Left lung (tissue), 10 donors: ENCODE measurements around the gene WIZ. TPM values are rescaled to one million over a fixed set of nuclear protein-coding genes. Genes with fewer than 3 reads are reported as not detected.
"Not testable (repeated sequence)": the region's sequence is repeated elsewhere in the genome, so short reads cannot be mapped to it uniquely, and the experiment has no call there.

Source experiments
- ATAC-seq: fragments of 200-7000 bp; cut with Tn5 transposase; one replicate; pipeline ENCODE4 v1.9.1; 2020; ENCODE audit warnings: moderate library complexity
- DNase-seq, 4 donors: peaks; one replicate each; pipeline ENCODE4 v3.0.0-alpha.2; 2013 to 2020
- H3K27ac ChIP-seq, 2 donors: fragments of 200-600 bp; sonication (generic) in 1 of 2; one replicate each; pipeline versions ENCODE4 v1.5.0 to v1.8.0; 2020 to 2021
- H3K27me3 ChIP-seq, 2 donors: fragments of 200-600 bp; sonication (generic) in 1 of 2; one replicate each; pipeline versions ENCODE4 v1.5.0 to v1.8.0; 2020 to 2021
- H3K36me3 ChIP-seq, 2 donors: fragments of 200-600 bp; sonication (generic) in 1 of 2; one replicate each; pipeline versions ENCODE4 v1.5.0 to v1.8.0; 2020 to 2021
- H3K4me1 ChIP-seq, 2 donors: fragments of 200-600 bp; one replicate each; pipeline ENCODE4 v1.8.0; 2021
- H3K4me3 ChIP-seq, 2 donors: fragments of 200-600 bp; sonication (generic) in 1 of 2; one replicate each; pipeline versions ENCODE4 v1.5.0 to v1.8.0; 2020 to 2021; ENCODE audit warnings: mild to moderate bottlenecking in 1 of 2
- H3K9me3 ChIP-seq, 2 donors: fragments of 200-600 bp; sonication (generic) in 1 of 2; one replicate each; pipeline versions ENCODE4 v1.5.0 to v1.8.0; 2020 to 2021
- intact Hi-C, 2 donors: fragments of 100-400 bp; cut with DNase I; formaldehyde crosslinking; loops; one replicate each; pipeline versions ENCODE4 v1.11.2 to v1.14.2; 2022
- polyA plus RNA-seq, 6 donors: library from polyadenylated mRNA; unstranded; fragments of 120-200 nt; gene quantifications; one replicate each; pipeline ENCODE4 v1.2.1, GENCODE V29; 2013; ENCODE audit not compliant: insufficient read length in 6 of 6
- total RNA-seq, 2 donors: library from RNA; stranded (reverse); fragmentation: NEBNext Ultra II Directional; extraction: Animal tissue kit (Norgen Biotek cat#: 25700); gene quantifications; one replicate each; pipeline ENCODE4 v1.2.1, GENCODE V29; 2021
- TF ChIP-seq, protein P1 (sequence below), 2 donors: fragments of 200-600 bp; sonication (generic) in 1 of 2; IDR thresholded peaks; one replicate each; pipeline versions ENCODE4 v1.5.0 to v1.8.0; 2021; ENCODE audit warnings: antibody characterized with exemption in 2 of 2
- donor health status: DM: no; HTN: yes; CAD: no.
- donor health status: DM: no; HTN: no; CAD: no.

Gene WIZ
- total and polyA plus RNA-seq, 8 donors = 21.5 to 36.4 (median 29.7) TPM

DNA sequence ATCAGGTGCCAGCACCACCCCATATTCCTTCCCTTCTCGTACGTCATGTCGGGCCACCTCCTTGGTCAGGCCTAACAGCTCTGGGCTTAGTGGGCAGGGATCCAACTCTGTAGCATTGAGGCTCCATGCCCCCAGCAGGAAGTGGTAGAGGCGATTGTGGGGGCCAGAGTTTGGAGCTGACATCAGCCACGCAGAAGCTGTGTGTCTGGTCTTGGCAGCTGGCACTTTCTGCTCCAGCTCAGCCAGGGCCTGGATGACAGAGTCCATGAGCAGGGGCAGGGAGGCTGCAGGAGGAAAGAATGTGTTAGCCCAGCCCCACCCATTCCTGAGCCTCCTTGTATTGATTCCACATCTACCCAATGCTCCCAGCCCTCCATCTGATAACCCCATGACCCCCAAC lies 26.6 kb upstream of the WIZ start:
- Histone ChIP-seq H3K27me3 (peaks cover 0 to 10% of the 10 kb centered on the region in 2 donors), H3K9me3 (no peaks in the 10 kb centered on the region), H3K4me3 (no peak overlapping the region), H3K27ac (no peak overlapping the region), H3K4me1 (no peaks in the 10 kb centered on the region), H3K36me3 (no peaks in the 10 kb centered on the region)
- DNase-seq = no peak
- no peak for ATAC-seq
- TF ChIP-seq, protein P1, sequence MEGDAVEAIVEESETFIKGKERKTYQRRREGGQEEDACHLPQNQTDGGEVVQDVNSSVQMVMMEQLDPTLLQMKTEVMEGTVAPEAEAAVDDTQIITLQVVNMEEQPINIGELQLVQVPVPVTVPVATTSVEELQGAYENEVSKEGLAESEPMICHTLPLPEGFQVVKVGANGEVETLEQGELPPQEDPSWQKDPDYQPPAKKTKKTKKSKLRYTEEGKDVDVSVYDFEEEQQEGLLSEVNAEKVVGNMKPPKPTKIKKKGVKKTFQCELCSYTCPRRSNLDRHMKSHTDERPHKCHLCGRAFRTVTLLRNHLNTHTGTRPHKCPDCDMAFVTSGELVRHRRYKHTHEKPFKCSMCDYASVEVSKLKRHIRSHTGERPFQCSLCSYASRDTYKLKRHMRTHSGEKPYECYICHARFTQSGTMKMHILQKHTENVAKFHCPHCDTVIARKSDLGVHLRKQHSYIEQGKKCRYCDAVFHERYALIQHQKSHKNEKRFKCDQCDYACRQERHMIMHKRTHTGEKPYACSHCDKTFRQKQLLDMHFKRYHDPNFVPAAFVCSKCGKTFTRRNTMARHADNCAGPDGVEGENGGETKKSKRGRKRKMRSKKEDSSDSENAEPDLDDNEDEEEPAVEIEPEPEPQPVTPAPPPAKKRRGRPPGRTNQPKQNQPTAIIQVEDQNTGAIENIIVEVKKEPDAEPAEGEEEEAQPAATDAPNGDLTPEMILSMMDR (IDR thresholded peaks at IDR 0.05) = no peak
- intact Hi-C loops = no loop called here

DNA sequence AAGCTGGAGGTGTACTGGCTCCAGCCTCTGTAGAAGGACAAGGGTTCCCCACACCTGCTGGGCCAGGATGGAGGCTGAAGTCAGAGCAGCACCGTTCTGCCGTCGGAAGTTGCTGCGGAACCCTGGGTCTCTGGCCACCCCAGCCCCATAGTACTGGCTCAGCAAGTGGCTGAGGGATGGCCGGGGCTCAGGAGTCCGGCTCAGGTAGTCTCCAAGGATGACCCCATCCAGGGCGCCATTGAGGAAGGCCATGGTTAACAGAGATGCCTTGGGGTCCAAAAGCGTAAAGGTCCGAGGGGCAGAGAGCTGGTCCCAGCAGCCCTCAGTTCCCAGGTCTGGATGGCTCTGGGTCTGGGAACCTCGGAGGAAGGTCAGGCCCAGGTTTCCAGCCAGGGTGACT lies 25.9 kb upstream of the WIZ start:
- DNase-seq (no peak), ATAC-seq (no peak)
- TF ChIP-seq, protein P1 (IDR thresholded peaks at IDR 0.05) = no peak
- no peaks in the 10 kb centered on the region for H3K36me3 ChIP-seq
- H3K4me1 ChIP-seq = no peaks in the 10 kb centered on the region
- H3K27ac ChIP-seq = no peak overlapping the region
- peaks cover 0 to 17% of the 10 kb centered on the region in 2 donors for H3K27me3 ChIP-seq
- H3K4me3 ChIP-seq = no peak overlapping the region
- intact Hi-C loops = no loop called here
- no peaks in the 10 kb centered on the region for H3K9me3 ChIP-seq

DNA sequence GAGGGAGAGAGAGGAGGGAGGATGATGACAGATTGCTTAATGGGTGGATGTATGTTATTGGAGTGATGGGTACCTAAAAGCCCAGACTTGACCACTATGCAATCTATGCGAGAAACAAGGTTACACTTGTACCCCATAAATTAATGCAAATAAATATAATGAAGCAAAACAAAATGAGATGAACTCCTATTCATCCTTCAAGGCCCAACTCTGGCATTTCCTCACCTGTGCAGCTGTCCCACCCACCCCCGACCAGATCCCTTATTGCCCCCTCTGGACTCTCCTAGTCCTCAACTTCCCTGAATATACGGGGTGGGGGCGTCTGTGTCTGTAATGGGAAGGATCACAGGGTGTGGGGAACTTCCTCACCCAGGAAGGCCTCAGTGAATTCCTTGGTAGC lies 25.4 kb upstream of the WIZ start:
- peaks cover 0 to 21% of the 10 kb centered on the region in 2 donors for H3K27me3 ChIP-seq
- no peaks in the 10 kb centered on the region for H3K4me1 ChIP-seq
- no peak for DNase-seq
- no peak overlapping the region for H3K27ac ChIP-seq
- H3K4me3 ChIP-seq = no peak overlapping the region
- TF ChIP-seq, protein P1 (IDR thresholded peaks at IDR 0.05) = no peak
- no peaks in the 10 kb centered on the region for H3K36me3 ChIP-seq
- ATAC-seq = no peak
- H3K9me3 ChIP-seq = no peaks in the 10 kb centered on the region
- intact Hi-C loops = no loop called here

DNA sequence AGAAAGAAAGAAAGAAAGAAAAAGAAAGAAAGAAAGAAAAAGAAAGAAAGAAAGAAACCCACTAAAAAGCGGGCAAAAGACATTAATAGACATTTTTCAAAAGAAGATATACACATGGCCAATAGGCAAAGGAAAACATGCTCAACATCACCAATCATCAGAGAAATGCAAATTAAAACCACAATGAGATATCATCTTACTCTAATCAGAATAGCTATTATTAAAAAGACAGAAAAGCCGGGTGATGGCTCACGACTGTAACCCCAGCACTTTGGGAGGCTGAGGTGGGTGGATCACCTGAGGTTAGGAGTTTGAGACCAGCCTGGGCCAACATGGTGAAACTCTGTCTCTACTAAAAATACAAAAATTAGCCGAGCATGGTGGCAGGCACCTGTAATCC lies 24.1 kb upstream of the WIZ start:
- H3K4me3 ChIP-seq, intact Hi-C loops, ATAC-seq: not testable (repeated sequence)

DNA sequence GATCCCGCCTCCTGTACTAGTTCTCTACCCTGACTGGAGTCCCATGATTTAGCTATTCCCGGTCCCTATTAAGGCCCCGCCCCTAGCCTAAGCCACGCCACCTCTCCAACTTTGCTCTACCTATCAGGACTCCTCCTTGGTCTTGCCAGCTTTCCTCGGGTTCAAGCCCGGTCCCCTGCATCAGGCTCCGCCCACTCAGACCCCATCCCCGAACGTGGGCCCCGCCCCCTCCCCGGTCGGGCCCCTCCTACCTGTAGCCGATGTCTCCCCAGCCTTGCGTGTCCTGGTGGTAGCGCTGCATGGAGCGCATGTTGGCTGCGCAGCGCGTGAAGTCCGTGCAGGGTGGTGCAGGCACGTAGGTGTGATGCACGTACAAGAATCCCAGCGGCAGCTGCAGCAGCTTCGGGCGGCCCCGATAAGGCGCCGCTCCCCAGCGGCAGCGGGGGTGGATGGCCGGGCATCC lies 21.9 kb upstream of the WIZ start:
- Histone ChIP-seq H3K4me1 (peaks cover under 1 to 29% of the 10 kb centered on the region in 2 donors), H3K36me3 (no peaks in the 10 kb centered on the region), H3K4me3 (no peak overlapping the region), H3K9me3 (no peaks in the 10 kb centered on the region), H3K27ac (no peak overlapping the region), H3K27me3 (peaks cover 10 to 36% of the 10 kb centered on the region in 2 donors)
- peak in 1 of 4 donors; percentile 76 for DNase-seq
- intact Hi-C loops = no loop called here
- TF ChIP-seq, protein P1 (IDR thresholded peaks at IDR 0.05) = no peak
- no peak for ATAC-seq

More for the DNA sequence above, 24.1 kb upstream of the WIZ start:
- not testable (repeated sequence) for DNase-seq, H3K27ac ChIP-seq, H3K9me3 ChIP-seq, H3K36me3 ChIP-seq
- H3K4me1 ChIP-seq = peaks cover 0 to 12% of the 10 kb centered on the region in 2 donors
- H3K27me3 ChIP-seq = peaks cover 10 to 35% of the 10 kb centered on the region in 2 donors
